Adrenal gland (tissue), 5 donors: ENCODE results near the gene CMIP.

Experiments used
- POLR2A ChIP-seq, 2 donors: fragments of 450-650 bp; IDR thresholded peaks; one replicate each; pipeline ENCODE4 v1.6.1; 2017; ENCODE audit warnings: antibody characterized with exemption in 2 of 2, mild to moderate bottlenecking in 2 of 2, moderate library complexity in 1 of 2
- TF ChIP-seq, protein P1 (sequence below), 6 experiments: fragments of 450-650 bp in 4 of 6; fragments of 200-600 bp in 2 of 6; sonication (generic) in 1 of 6; IDR thresholded peaks; 1 replicate in 5 of 6; 2 replicates in 1 of 6; pipeline versions ENCODE4 v1.5.1 to v1.8.0; 2016 to 2021; ENCODE audit warnings: antibody characterized with exemption in 6 of 6, mild to moderate bottlenecking in 2 of 6, moderate library complexity in 1 of 6
- donor health status: DM: no; HTN: no; CAD: no.

DNA sequence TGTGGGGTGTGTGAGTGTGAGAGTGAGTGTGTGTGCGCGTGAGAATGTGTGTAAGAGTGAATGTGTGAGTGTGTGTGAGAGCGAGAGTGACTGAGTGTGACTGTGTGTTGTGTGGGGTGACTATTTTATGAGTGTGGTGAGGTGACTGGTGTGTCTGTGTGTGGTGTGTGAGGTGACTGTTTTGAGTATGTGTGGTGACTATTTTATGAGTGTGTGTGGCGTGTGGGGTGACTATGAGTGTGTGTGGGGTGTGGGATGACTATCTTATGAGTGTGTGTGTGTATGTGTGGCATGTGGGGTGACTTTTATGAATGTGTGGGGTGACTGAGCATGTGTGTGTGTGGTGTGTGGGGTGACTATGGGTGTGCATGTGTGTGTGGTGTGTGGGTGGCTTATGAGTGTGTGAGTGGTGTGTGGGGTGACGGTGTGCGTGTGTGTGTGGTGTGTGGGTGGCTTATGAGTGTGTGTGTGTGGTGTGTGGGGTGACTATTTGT lies 181.6 kb downstream of the CMIP start:
- TF ChIP-seq, protein P1, sequence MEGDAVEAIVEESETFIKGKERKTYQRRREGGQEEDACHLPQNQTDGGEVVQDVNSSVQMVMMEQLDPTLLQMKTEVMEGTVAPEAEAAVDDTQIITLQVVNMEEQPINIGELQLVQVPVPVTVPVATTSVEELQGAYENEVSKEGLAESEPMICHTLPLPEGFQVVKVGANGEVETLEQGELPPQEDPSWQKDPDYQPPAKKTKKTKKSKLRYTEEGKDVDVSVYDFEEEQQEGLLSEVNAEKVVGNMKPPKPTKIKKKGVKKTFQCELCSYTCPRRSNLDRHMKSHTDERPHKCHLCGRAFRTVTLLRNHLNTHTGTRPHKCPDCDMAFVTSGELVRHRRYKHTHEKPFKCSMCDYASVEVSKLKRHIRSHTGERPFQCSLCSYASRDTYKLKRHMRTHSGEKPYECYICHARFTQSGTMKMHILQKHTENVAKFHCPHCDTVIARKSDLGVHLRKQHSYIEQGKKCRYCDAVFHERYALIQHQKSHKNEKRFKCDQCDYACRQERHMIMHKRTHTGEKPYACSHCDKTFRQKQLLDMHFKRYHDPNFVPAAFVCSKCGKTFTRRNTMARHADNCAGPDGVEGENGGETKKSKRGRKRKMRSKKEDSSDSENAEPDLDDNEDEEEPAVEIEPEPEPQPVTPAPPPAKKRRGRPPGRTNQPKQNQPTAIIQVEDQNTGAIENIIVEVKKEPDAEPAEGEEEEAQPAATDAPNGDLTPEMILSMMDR (IDR thresholded peaks at IDR 0.05): no peak
- TF ChIP-seq POLR2A (IDR thresholded peaks at IDR 0.05): no peak
